ENCODE measurements around the gene FAM174B.

FAM174B gene

DNA sequence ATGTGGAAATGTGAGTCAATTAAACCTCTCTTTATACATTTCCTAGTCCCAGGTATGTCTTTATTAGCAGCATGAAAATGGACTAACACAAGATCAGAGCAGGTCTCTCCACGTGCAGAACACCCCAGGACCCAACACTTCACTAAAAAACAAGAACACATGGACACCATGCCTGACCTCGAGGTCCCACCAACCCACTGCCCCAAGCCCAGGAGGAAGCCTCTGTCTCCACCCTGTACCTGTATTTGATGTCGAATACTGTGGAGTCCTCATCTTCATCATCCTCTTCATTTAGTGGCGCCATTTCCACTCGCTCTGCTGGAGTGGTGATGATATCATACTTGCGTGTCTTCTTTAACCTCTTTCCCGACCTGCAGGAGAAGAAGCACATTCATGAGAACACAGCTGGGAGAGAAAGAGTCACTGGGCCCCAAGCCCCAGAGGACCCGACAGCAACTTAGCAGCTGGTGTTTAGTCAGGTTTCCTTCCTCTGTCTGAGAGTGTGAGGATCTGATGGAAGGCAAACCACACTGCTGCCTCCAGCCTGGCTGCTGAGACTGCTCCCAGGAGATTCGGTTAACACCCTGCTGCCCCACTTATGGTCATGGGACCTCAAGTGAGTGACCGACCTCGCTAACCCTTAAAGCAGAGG is 25.5 kb downstream of the FAM174B start:
- POLR2A ChIA-PET: no interaction called here
- CTCF ChIA-PET: no interaction called here
- H3K4me3 ChIP-seq (ENCODE audit: low read depth, low read length): no peak overlapping the region
- TF ChIP-seq, protein P1, sequence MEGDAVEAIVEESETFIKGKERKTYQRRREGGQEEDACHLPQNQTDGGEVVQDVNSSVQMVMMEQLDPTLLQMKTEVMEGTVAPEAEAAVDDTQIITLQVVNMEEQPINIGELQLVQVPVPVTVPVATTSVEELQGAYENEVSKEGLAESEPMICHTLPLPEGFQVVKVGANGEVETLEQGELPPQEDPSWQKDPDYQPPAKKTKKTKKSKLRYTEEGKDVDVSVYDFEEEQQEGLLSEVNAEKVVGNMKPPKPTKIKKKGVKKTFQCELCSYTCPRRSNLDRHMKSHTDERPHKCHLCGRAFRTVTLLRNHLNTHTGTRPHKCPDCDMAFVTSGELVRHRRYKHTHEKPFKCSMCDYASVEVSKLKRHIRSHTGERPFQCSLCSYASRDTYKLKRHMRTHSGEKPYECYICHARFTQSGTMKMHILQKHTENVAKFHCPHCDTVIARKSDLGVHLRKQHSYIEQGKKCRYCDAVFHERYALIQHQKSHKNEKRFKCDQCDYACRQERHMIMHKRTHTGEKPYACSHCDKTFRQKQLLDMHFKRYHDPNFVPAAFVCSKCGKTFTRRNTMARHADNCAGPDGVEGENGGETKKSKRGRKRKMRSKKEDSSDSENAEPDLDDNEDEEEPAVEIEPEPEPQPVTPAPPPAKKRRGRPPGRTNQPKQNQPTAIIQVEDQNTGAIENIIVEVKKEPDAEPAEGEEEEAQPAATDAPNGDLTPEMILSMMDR (IDR thresholded peaks at IDR 0.05; ENCODE audit: insufficient read depth, low read length, missing control alignments): no peak
- DNase-seq (ENCODE audit: low read depth, low spot score): no peak

DNA sequence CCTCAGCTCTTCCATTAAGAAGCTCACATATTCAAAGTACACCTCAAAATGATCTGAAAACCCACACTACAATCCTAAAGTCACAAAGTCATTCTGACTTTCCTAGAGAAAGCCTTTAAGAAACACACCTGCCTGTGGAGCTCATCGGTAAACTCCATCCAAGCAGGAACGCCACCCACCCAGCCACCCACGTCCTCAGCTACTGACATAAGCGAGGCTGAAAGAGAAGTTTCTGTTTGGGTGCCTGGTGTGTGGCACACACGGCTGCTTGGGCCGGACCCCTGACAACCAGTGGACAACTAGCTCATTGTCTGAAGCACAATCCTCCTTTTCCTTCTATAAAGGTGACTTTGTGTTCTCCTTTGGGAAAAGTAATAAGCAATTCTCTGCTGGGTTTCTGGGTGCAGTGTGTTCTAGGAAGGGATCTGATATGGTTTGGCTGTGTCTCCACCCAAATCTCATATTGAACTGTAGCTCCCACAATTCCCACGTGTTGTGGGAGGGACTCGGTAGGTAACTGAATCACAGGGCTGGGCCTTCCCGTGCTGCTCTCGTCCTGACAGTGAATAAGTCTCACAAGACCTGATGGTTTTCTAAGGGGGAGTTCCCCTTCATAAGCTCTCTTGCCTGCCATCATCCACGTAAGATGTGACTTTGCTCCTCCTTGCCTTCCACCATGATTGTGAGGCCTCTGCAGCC is 26.1 kb downstream of the FAM174B start:
- POLR2A ChIA-PET: no interaction called here
- DNase-seq (ENCODE audit: low read depth, low spot score): no peak
- CTCF ChIA-PET: no interaction called here
- TF ChIP-seq, protein P1 (IDR thresholded peaks at IDR 0.05; ENCODE audit: insufficient read depth, low read length, missing control alignments): no peak
- H3K4me3 ChIP-seq (ENCODE audit: low read depth, low read length): no peak overlapping the region

DNA sequence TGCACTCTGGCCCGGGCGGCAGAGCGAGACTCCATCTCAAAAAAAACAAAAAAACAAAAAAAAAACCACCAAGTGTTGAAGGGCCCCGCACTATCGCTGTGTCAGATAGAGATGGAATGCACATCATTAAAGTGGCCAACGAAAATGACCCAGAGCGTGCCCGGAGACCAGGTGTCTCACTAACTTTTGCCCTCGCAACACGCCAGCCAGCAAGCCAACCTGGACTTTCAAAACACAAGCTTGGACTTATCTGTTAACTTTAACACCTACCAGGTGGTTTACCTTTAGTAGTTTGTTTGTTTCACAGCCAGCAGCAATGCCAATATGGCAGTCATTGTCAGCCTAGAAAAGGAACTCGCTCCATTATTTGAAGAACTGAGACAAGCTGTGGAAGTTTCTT is 28.6 kb downstream of the FAM174B start:
- CTCF ChIA-PET: interaction anchor here (1.4 kb wide), 1 partner anchor 88 kb away, joined by 3 read pairs; no protein-coding TSS in a partner anchor
- TF ChIP-seq, protein P1 (IDR thresholded peaks at IDR 0.05; ENCODE audit: insufficient read depth, low read length, missing control alignments): no peak
- H3K4me3 ChIP-seq (ENCODE audit: low read depth, low read length): no peak overlapping the region
- DNase-seq (ENCODE audit: low read depth, low spot score): no peak
- POLR2A ChIA-PET: no interaction called here

DNA sequence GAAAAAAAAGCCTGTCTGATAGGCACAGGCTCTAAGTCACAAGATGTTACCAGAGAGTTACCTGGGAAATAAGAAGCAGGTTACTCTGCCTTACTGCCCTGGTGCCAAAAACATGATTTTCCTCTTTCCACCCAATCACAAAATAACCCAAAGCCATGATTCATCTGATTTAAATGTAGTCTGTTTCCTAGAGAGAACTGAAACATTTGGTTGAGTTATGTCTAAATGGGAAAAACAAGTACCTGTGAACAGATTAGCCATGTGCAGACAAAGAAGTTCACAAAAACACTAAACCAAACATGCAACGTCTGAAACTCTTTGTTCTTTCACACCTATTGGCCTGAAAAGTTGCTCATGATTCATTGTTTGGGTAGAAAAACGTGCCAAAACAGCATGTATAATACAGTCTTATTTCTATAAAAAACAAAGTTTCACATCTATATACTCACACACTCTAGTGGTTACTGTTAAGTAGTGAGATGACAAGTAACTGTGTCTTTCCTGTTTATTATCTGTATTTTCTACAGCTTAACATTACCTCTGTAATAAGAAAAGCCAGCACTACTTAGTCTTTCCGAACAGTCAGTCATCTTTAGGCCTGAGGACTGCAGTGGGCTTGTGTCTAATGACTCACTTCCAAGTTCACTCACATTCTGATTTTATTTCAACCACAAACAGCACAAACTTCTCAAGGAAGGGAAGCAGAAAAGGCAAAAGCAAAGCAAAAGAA is 30.2 kb downstream of the FAM174B start:
- no peak for DNase-seq (ENCODE audit: low read depth, low spot score)
- TF ChIP-seq, protein P1 (IDR thresholded peaks at IDR 0.05; ENCODE audit: insufficient read depth, low read length, missing control alignments): no peak
- CTCF ChIA-PET: no interaction called here
- H3K4me3 ChIP-seq (ENCODE audit: low read depth, low read length): no peak overlapping the region
- POLR2A ChIA-PET: no interaction called here

DNA sequence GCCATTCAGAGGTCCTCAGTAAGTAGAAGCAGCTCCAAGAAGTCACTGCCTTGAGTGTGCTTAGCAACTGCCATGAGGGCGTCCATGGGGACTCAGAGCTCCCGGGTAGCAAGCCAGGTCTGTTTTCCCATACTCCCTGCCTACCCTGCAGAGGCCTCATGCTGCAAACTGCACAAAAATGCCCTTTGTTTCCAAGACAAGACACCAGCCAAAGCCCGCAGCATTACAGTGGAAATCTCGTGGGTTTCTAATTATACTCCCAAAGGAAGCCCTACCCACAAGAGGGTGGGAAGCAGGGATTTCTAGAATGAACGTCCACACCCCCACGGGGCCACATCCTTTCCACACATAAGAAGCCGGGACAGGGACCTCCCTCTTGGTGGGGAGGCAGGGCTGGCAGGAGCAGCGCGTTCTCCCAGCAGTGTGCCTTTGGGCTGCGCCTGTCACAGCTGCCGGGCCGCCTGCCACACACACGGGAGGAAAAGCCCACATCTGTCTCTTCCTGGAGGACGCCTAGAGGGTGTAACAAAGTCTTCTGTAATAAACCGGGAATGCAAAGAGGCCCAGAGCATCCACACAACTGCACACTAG is 31.1 kb downstream of the FAM174B start:
- DNase-seq (ENCODE audit: low read depth, low spot score): no peak
- TF ChIP-seq, protein P1 (IDR thresholded peaks at IDR 0.05; ENCODE audit: insufficient read depth, low read length, missing control alignments): no peak
- ChIA-PET CTCF (no interaction called here), POLR2A (no interaction called here)
- no peak overlapping the region for H3K4me3 ChIP-seq (ENCODE audit: low read depth, low read length)

DNA sequence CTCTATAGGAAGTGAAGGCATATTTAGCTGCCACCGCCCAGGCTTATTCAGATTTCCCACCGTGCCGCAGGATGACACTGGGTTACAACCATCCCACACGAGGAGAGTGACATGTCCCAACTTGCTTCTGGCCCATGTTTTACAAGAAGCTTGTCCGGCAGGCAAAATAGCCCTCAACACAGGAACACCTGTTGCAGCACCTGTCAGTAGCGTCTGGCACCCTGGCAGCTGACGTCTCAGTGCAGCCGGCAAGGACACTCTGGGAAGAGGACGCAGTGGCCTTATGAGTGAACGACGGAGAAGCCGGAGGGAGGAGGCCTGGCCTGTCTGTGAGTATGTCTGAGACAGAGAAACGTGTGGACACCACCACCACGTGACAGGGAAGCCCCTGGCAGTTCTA is 32.1 kb downstream of the FAM174B start:
- DNase-seq (ENCODE audit: low read depth, low spot score): no peak
- ChIA-PET POLR2A (no interaction called here), CTCF (interaction anchor here (1.4 kb wide), 1 partner anchor 10 kb away, joined by 4 read pairs; no protein-coding TSS in a partner anchor)
- H3K4me3 ChIP-seq (ENCODE audit: low read depth, low read length): no peak overlapping the region
- TF ChIP-seq, protein P1 (IDR thresholded peaks at IDR 0.05; ENCODE audit: insufficient read depth, low read length, missing control alignments): no peak

All from AG04449 (cell line).